ENCODE measurements around the gene RIOX2. TPM values are rescaled to one million over a fixed set of nuclear protein-coding genes. Genes with fewer than 3 reads are reported as not detected.

Gene RIOX2
- polyA plus RNA-seq, 1 donor (not counting 4 experiments of a cell fraction or from before 2014, with no cell fraction given) = 45.2 TPM

GRCh38 chr3:97969541-97969940 is 2.7 kb downstream of the RIOX2 start:
- Histone ChIP-seq H3K4me1 (ENCODE audit: control insufficient read depth, extremely low read depth, insufficient read depth, low read length) (peaks cover 15% of the 10 kb centered on the region), H3K4me3 (ENCODE audit: control insufficient read depth in 2 of 3, extremely low read depth in 1 of 3, insufficient read depth in 2 of 3, low read depth in 1 of 3, low read length in 3 of 3) (no peak overlapping the region), H3K4me2 (ENCODE audit: control insufficient read depth, extremely low read depth, insufficient read depth, low read depth, low read length) (peak overlapping the region; percentile 25), H3K36me3 (ENCODE audit: control insufficient read depth in 2 of 2, extremely low read depth in 1 of 2, insufficient read depth in 2 of 2, low read length in 2 of 2) (peaks cover 6 to 14% of the 10 kb centered on the region in 2 experiments), H3K27me3 (ENCODE audit: control insufficient read depth, extremely low read depth, insufficient read depth, low read length) (no peaks in the 10 kb centered on the region), H3K9me1 (ENCODE audit: control insufficient read depth, extremely low read depth, insufficient read depth, low read length) (no peaks in the 10 kb centered on the region), H4K20me1 (ENCODE audit: control insufficient read depth, extremely low read depth, insufficient read depth, low read length) (no peaks in the 10 kb centered on the region), H2AFZ (ENCODE audit: control insufficient read depth, low read length) (no peak overlapping the region), H3K9me3 (ENCODE audit: control insufficient read depth, low read depth, low read length) (no peaks in the 10 kb centered on the region), H3K9ac (ENCODE audit: control insufficient read depth, extremely low read depth, insufficient read depth, low read length) (no peak overlapping the region), H3K79me2 (ENCODE audit: control insufficient read depth, insufficient read depth, low read length) (peaks cover 67% of the 10 kb centered on the region), H3K27ac (ENCODE audit: control insufficient read depth, insufficient read depth, low read length) (no peak overlapping the region)
- dilution Hi-C loops (cut with MboI; ENCODE audit: extremely low pct_ligation_motif_present, low sequenced_read_pairs) = no loop called here
- FAIRE-seq = no peak
- TF ChIP-seq EZH2 (IDR thresholded peaks at IDR 0.05; ENCODE audit: low read length) = no peak
- TF ChIP-seq, protein P1, sequence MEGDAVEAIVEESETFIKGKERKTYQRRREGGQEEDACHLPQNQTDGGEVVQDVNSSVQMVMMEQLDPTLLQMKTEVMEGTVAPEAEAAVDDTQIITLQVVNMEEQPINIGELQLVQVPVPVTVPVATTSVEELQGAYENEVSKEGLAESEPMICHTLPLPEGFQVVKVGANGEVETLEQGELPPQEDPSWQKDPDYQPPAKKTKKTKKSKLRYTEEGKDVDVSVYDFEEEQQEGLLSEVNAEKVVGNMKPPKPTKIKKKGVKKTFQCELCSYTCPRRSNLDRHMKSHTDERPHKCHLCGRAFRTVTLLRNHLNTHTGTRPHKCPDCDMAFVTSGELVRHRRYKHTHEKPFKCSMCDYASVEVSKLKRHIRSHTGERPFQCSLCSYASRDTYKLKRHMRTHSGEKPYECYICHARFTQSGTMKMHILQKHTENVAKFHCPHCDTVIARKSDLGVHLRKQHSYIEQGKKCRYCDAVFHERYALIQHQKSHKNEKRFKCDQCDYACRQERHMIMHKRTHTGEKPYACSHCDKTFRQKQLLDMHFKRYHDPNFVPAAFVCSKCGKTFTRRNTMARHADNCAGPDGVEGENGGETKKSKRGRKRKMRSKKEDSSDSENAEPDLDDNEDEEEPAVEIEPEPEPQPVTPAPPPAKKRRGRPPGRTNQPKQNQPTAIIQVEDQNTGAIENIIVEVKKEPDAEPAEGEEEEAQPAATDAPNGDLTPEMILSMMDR (optimal IDR thresholded peaks at IDR 0.05 in 1 of 3, IDR thresholded peaks at IDR 0.05 in 1 of 3, conservative IDR thresholded peaks at IDR 0.05 in 1 of 3; ENCODE audit: extremely low read depth in 1 of 3, insufficient read depth in 2 of 3, low read length in 3 of 3) = no peak
- no peak for DNase-seq (ENCODE audit: low read depth, low spot score)

GRCh38 chr3:97968376-97968775 is 3.9 kb downstream of the RIOX2 start:
- Histone ChIP-seq H3K4me1 (ENCODE audit: control insufficient read depth, extremely low read depth, insufficient read depth, low read length) (peaks cover 15% of the 10 kb centered on the region), H3K9ac (ENCODE audit: control insufficient read depth, extremely low read depth, insufficient read depth, low read length) (no peak overlapping the region), H3K27ac (ENCODE audit: control insufficient read depth, insufficient read depth, low read length) (no peak overlapping the region), H3K36me3 (ENCODE audit: control insufficient read depth in 2 of 2, extremely low read depth in 1 of 2, insufficient read depth in 2 of 2, low read length in 2 of 2) (peaks cover 6 to 14% of the 10 kb centered on the region in 2 experiments), H3K4me3 (ENCODE audit: control insufficient read depth in 2 of 3, extremely low read depth in 1 of 3, insufficient read depth in 2 of 3, low read depth in 1 of 3, low read length in 3 of 3) (no peak overlapping the region), H3K9me3 (ENCODE audit: control insufficient read depth, low read depth, low read length) (no peaks in the 10 kb centered on the region), H2AFZ (ENCODE audit: control insufficient read depth, low read length) (no peak overlapping the region), H3K4me2 (ENCODE audit: control insufficient read depth, extremely low read depth, insufficient read depth, low read depth, low read length) (no peak overlapping the region), H3K9me1 (ENCODE audit: control insufficient read depth, extremely low read depth, insufficient read depth, low read length) (no peaks in the 10 kb centered on the region), H3K79me2 (ENCODE audit: control insufficient read depth, insufficient read depth, low read length) (peaks cover 76% of the 10 kb centered on the region), H3K27me3 (ENCODE audit: control insufficient read depth, extremely low read depth, insufficient read depth, low read length) (no peaks in the 10 kb centered on the region), H4K20me1 (ENCODE audit: control insufficient read depth, extremely low read depth, insufficient read depth, low read length) (no peaks in the 10 kb centered on the region)
- FAIRE-seq (no peak), DNase-seq (ENCODE audit: low read depth, low spot score) (no peak)
- dilution Hi-C loops (cut with MboI; ENCODE audit: extremely low pct_ligation_motif_present, low sequenced_read_pairs) = no loop called here
- TF ChIP-seq EZH2 (IDR thresholded peaks at IDR 0.05; ENCODE audit: low read length) = no peak

- no peaks in the 10 kb centered on the region for H3K27me3 ChIP-seq (ENCODE audit: control insufficient read depth, extremely low read depth, insufficient read depth, low read length)
- FAIRE-seq = no peak
- peaks cover 6 to 14% of the 10 kb centered on the region in 2 experiments for H3K36me3 ChIP-seq (ENCODE audit: control insufficient read depth in 2 of 2, extremely low read depth in 1 of 2, insufficient read depth in 2 of 2, low read length in 2 of 2)
- H3K79me2 ChIP-seq (ENCODE audit: control insufficient read depth, insufficient read depth, low read length) = peaks cover 79% of the 10 kb centered on the region
- H3K4me3 ChIP-seq (ENCODE audit: control insufficient read depth in 2 of 3, extremely low read depth in 1 of 3, insufficient read depth in 2 of 3, low read depth in 1 of 3, low read length in 3 of 3) = no peak overlapping the region
- H2AFZ ChIP-seq (ENCODE audit: control insufficient read depth, low read length) = no peak overlapping the region
- H3K4me2 ChIP-seq (ENCODE audit: control insufficient read depth, extremely low read depth, insufficient read depth, low read depth, low read length) = no peak overlapping the region
- dilution Hi-C loops (cut with MboI; ENCODE audit: extremely low pct_ligation_motif_present, low sequenced_read_pairs) = no loop called here
- H4K20me1 ChIP-seq (ENCODE audit: control insufficient read depth, extremely low read depth, insufficient read depth, low read length) = no peaks in the 10 kb centered on the region
- DNase-seq (ENCODE audit: low read depth, low spot score) = no peak
- no peaks in the 10 kb centered on the region for H3K9me1 ChIP-seq (ENCODE audit: control insufficient read depth, extremely low read depth, insufficient read depth, low read length)
- no peak overlapping the region for H3K27ac ChIP-seq (ENCODE audit: control insufficient read depth, insufficient read depth, low read length)
- H3K4me1 ChIP-seq (ENCODE audit: control insufficient read depth, extremely low read depth, insufficient read depth, low read length) = peaks cover 15% of the 10 kb centered on the region
- TF ChIP-seq, protein P1 (optimal IDR thresholded peaks at IDR 0.05 in 1 of 3, IDR thresholded peaks at IDR 0.05 in 1 of 3, conservative IDR thresholded peaks at IDR 0.05 in 1 of 3; ENCODE audit: extremely low read depth in 1 of 3, insufficient read depth in 2 of 3, low read length in 3 of 3) = no peak
- TF ChIP-seq EZH2 (IDR thresholded peaks at IDR 0.05; ENCODE audit: low read length) = no peak
- H3K9ac ChIP-seq (ENCODE audit: control insufficient read depth, extremely low read depth, insufficient read depth, low read length) = no peak overlapping the region
- no peaks in the 10 kb centered on the region for H3K9me3 ChIP-seq (ENCODE audit: control insufficient read depth, low read depth, low read length)
Observed at GRCh38 chr3:97967966-97968365, 4.3 kb downstream of the RIOX2 start.
